NCI-H2171 (cell line): ENCODE data around the gene ABCA7.
"Not testable (repeated sequence)": the region's sequence is repeated elsewhere in the genome, so short reads cannot be mapped to it uniquely, and the experiment has no call there.

Experiments used
- DNase-seq: peaks from one replicate; lab custom pipeline; 2025; lab: John Stamatoyannopoulos, UW

Gene ABCA7

DNA sequence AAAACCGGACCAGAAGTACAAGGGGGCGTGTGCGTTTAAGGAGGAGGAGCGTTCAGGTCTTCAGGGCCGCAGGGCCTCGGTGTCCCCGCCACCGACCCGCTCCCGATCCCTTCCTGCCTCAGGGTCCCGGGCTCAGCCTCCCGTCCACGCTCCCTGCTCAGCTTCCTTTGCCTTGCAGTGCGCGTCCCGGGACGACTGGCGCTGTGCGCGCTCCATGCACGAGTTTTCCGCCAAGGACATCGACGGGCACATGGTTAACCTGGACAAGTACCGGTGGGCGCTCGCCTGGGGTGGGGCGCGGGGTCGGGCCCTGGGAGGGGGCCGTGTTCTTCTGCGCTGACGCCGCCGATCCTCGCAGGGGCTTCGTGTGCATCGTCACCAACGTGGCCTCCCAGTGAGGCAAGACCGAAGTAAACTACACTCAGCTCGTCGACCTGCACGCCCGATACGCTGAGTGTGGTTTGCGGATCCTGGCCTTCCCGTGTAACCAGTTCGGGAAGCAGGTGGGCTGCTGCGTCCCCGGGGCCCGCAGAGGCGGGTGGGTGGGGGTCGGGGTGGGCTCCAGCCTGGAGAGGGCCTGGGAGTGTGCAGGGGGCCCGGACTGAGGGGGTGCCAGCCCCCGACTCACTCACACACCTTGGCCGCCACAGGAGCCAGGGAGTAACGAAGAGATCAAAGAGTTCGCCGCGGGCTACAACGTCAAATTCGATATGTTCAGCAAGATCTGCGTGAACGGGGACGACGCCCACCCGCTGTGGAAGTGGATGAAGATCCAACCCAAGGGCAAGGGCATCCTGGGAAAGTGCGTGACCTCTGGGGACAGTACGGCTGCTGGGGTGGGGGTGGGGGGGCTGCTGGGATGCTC is 65.3 kb downstream of the ABCA7 start:
- DNase-seq: no peak

DNA sequence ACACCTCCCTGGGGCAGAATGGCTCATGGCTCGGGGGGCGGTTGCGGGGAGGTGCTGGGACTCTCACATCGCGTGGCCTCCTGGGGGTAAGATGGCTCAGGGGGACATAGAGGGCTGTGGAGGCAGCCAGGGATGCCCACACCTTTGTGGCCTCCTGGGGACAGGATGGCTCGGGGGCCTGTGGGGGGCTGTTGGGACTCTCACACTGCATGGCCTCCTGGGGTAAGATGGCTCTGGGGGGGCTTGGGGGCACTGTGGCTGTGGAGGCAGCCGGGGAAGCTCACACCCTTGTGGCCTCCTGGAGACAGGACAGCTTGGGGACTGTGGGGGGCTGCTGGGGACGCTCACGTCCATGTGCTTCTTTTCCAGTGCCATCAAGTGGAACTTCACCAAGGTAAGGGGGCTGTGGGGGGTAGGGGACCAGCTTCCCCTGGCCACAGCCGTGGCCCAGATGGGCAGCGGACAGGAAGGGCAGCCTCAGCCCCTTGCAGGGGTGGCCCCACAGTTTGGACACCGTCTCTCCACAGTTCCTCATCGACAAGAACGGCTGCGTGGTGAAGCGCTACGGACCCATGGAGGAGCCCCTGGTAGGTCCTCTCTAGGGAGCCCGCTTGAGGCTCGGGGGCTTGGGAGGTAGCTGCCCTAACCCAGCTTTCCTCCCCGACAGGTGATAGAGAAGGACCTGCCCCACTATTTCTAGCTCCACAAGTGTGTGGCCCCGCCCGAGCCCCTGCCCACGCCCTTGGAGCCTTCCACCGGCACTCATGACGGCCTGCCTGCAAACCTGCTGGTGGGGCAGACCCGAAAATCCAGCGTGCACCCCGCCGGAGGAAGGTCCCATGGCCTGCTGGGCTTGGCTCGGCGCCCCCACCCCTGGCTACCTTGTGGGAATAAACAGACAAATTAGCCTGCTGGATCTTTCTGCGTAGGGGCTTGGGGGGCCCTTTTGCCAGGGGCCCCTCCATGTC is 66.2 kb downstream of the ABCA7 start:
- no peak for DNase-seq

DNA sequence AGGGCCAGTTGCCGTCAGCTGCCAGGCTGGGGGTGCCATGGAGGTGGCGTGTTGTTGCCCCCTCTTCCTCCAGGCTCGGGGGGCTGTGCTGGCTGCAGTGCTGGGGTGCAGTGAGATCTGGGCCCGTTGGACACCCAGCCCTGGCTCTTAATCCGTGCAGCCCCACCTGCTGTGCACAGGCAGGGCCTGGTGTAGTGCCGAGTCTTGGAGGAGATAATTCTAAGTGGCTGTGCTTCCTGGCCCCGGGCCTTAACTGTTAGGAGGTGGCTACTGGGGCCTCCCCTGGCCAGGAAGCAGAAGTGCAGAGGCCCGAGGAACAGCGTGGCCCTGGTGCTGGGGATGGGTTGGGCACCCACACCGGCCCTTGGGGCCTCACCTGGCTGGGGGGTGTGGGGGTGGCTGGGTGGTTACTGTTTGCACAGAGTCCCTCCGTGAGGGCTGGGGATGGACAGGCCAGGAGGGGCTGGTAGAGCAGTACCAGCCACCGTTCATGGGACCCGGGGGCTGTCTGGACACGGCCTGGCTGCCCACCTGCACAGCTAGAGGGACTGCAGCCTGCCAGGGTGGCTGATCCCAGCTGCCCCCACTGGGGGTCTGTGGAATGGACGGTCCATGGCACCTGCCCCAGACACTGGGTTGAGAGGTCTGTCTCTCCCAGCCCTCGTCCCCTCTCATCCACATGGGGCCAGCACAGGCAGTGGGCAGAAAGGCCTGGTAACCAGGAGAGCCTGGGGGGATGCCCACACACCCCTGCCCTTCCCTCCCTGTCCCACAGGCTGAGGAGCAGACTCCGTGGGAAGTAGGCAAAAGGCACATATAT is 67.1 kb downstream of the ABCA7 start:
- DNase-seq: no peak

DNA sequence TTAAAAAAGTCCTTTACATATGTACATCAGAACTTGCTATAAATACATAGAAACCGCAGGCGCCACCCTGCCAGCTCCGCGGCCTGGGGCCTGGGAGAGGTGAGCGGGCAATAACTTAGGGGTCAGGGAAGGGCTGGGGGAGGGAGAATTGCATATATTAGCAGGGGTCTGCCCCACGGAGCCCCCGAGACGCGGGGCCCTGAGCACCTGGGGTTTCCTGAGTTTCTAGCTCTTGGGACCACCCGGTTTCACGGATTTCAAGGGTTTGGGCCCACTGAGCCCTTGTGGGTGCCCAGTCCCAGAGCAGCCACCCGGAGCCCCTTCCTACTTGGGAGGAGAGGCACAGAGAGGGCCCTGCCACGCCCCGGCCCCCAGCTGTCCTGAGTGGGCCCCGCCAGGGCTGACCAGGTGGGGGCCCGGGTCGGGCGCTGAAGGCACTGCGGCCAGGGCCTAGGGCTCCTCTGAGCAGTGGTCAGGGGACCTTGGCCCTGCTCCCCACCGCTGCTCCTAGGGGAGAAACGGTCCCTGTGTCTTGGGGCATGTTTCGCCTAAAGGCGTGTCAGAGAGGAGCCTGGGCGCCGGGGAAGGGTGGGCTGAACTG is 67.9 kb downstream of the ABCA7 start:
- no peak for DNase-seq

GRCh38 chr19:1108291-1109031 is 68.6 kb downstream of the ABCA7 start:
- no peak for DNase-seq

- DNase-seq: no peak
Measured at GRCh38 chr19:1109032-1109551, 69.2 kb downstream of the ABCA7 start.

- DNase-seq: no peak
Measured at GRCh38 chr19:1109697-1110671, 70.1 kb downstream of the ABCA7 start.

- DNase-seq: no peak
Measured at GRCh38 chr19:1110809-1111640, 71.1 kb downstream of the ABCA7 start.

GRCh38 chr19:1111641-1112267 is 71.8 kb downstream of the ABCA7 start:
- no peak for DNase-seq

DNA sequence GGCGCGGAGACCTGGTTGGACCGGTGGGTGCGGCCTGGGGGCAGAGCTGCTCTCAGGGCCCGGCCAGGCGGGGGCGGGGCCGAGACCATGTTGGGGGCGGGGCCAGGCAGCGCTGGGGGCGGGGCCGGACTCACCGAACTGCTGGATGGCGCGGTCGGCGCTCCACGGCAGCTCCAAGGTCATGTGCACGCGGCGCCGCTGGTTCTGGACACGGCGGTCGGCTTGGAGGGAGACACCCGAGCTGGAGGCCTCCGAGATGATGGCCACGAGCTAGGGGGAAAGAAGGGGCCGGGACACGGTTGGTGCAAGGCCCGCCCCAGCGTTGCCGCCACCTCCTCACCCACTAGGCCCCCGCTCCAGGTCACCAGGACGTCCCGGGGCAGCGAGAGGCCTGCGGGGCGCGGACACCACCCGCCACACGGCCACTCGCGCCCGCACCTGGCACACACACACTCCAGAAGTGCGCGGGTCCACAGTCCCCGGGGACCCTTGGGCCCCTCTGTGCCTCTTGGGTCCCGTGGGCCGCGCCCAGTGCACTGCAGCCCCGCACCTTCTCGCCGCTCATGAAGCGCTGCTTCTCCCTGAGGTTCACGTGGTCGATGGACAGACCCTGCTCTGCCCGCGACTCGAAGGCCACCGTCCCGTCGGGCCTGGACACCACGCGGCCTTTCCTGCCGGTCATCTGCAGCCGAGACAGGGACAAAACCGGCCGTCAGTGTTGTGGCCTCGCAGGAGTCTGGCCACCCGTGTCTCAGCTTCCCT is 72.5 kb downstream of the ABCA7 start:
- no peak for DNase-seq

- peak; percentile 67 for DNase-seq
Measured at GRCh38 chr19:1113030-1113985, 73.4 kb downstream of the ABCA7 start.

DNA sequence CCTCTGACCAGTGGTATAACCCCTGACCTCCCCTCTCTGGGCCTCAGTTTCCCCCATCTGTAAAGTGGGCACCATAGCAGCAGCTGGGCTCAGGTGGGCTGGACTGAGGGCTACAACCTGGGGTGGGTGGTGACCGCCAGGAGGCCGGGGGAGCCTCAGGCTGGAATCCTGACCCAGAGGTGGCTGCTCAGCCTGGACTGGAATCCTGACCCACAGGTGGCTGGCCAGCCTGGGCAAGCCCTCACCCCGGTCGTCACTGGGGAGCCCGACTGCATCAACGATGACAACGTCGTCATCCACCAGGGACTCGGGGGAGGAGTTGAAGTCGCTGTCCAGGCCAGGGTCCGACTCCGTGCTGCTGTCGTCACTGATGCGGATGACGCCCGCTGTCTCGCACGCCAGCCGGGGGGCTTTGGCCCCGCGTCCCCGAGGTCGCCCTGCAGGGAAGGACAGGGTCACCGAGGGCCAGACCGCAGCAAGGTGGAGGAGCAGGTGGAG is 74.1 kb downstream of the ABCA7 start:
- DNase-seq: no peak

DNA sequence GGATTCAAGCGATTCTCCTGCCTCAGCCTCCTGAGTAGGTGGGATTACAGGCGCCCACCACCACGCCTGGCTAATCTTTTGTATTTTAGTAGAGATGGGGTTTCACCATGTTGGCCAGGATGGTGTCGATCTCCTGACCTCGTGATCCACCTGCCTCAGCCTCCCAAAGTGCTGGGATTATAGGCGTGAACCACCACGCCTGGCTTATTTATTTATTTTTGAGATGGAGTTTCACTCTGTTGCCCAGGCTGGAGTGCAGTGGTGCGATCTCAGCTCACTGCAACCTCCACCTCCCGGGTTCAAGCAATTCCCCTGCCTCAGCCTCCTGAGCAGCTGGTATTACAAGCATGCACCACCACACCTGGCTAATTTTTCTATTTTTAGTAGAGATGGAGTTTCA is 74.8 kb downstream of the ABCA7 start:
- not testable (repeated sequence) for DNase-seq
